ENCODE measurements around the gene LAMA4.

Gene LAMA4

GRCh38 chr6:112253841-112254816, at the start of gene LAMA4:
Gene LAMA4 (minus strand): TSS chr6:112254567. CDS start chr6:112254150, 417 bp downstream.
- DNase-seq: no peak

- no peak for DNase-seq
These were observed 47.9 kb upstream of the LAMA4 start for GRCh38 chr6:112302142-112302705.

GRCh38 chr6:112300896-112301295, 46.5 kb upstream of the LAMA4 start:
- no peak for DNase-seq

DNA sequence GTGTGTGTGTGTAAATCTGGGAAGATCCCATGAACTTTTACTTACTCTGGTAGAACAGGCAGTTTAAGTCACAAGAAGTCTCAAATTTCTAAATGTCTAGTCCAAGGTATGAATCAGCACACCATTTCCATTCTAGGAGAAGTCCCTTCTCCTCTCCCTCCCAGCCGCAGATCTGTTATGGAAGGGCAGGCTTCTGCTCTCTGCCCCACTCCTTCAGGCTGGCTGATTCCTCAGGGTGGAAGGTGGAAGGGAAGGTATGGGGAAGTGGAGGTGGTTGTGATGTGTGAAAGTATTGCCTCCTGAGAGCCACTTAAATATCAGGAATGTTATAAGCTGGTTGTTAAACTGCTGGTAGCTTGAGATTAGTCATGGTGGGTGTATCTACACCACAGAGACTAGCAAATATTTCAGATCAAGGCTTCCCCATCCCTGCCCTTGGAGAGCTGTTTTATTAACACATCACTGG, 44.5 kb upstream of the LAMA4 start:
- no peak for DNase-seq

GRCh38 chr6:112298021-112298745, 43.8 kb upstream of the LAMA4 start:
- no peak for DNase-seq

DNA sequence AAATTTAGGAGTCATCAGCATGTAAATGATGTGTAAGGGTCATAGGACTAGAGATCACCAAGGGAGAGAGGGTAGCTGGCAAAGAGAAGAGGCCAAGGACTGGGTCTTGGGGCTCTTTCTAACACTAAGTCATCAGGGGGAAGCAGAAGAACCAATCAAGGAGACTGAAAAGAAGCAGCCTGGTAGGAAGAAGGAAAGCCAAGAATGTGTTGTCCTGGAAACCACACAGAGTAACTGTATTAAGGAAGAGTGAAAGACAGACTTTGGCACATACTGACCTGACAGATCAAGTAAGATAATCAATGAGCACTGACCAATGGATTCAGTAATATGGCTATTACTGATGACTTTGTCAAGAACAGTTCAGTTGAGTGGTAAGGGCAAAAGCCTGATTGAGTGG, 42.3 kb upstream of the LAMA4 start:
- DNase-seq: no peak

GRCh38 chr6:112296122-112296521, 41.8 kb upstream of the LAMA4 start:
- no peak for DNase-seq

GRCh38 chr6:112291161-112291762, 36.9 kb upstream of the LAMA4 start:
- no peak for DNase-seq

DNA sequence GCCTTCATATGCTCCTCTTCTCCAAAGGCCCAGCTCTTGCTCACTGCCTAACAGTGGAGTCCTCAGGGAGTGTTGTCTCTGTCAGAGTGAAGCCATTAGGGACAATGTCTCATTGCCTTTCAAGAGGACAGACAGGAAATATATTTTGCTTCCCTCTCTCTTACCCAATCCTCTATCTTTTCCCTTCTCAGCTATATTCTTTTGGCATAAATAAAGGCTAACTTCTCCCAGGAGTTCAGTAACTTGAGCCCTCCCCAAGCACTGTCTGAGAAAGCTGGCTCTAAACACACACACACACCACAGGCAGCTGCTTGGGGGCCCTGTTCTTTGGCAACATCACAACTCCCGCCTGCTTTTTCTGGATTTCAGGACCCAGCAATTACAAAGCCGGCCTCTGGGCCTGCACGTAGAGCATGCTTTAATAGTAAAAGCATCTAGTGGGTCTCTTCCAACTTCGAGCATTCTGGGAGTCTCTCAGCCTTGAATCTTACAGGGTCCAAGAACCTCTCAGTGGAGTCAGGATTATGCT, 34.7 kb upstream of the LAMA4 start:
- DNase-seq: no peak

DNA sequence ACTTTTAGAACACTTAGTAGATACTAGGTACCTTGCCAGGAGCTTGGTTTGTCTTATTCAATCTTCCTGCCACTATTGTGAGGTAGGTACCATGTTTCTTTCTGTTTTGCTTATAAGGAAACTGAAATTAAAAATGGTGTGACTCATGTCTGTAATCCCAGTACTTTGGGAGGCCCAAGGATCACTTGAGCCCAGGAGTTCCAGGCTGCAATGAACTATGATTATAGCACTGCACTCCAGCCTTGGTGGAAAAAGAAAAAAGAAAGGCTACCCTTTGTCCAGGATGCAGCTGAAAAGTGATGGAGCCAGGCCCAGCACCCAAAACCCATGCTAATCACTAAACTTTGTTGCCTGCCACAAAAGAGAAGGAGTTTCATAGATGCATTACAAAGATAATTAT, 34.1 kb upstream of the LAMA4 start:
- no peak for DNase-seq

GRCh38 chr6:112287577-112288225, 33.3 kb upstream of the LAMA4 start:
- DNase-seq: no peak

DNA sequence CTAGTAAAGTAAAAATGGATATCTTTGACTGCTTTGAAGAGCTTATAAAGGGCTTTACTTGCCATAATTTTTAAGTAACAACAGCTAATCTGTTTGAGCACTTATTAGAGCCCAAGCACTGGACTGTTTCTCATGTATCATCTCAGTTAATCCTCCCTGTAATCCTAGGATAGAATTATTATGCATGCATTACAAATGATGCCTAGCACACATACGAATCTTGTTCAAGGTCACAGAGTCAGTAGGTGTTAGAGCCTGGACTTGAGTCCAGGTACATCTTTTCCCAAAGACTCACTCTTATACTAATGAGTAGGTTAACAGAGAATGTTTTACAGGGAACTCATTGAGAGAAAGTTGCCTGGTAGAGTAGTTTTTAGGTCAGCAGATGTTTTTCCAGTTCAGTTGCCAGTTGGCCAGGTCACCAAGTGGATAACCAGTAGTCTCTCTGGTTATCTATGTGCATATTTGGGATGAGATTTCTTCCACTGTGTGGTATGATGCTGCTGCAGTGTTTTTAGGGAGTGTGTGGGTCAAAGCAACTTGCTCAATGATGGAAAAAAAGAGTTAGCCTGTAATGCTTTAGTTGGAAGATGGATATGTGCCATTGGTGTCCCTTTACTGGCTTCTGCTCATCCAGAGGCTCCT, 32.3 kb upstream of the LAMA4 start:
- no peak for DNase-seq

DNA sequence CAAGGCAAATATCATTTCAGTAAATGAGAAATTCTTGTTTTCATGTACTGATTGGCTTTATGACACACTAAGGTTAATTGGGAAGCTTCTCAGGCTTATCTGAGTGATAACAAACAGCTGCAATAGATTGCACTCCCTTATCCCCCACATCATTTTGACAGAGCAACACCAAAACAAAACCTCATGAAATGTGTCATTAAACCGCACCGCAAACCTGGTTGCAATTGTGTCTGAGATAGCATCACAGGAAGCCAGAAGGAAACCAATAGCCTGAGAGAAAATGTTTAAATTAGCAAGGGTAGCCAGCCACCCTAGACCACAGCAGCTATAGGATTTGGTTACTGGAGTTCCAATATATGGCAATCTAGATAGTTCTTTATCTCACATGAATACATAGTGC, 31.6 kb upstream of the LAMA4 start:
- peak; percentile 4 for DNase-seq

DNA sequence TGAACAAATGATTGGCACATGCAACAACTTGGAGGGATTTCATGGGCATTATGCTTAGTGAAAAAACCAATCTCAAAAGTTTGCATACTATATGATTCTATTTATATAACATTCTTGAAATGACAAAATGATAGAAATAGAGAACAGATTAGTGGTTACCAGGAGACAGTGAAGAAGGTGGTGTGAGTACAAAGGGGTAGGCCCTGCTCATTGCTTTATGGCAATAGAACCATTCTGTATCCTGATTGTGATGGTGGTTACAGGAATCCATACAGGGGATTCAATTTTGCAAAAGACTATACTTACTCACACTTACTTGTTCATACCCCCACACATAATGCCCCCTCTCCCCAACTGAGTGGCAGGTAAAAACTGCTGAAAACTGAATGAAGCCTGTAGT, 30.2 kb upstream of the LAMA4 start:
- DNase-seq: no peak

DNA sequence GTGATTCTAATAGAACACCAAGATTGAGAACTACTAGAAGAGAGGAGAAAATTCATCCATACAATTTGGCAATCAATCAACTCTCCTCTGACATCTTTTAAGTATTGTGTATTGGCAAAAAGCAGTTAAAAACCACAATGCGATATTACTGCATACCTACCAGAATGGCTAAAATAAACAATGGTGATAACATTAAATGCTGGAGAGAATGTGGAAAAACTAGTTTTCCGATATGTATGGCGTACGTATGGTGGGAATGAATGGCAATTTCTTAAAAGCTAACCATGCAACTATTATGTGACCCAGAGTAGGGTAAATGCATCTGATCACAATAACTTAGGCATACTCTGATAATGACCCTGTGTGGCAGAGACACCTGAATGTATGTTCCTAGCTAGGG, 29.3 kb upstream of the LAMA4 start:
- no peak for DNase-seq

DNA sequence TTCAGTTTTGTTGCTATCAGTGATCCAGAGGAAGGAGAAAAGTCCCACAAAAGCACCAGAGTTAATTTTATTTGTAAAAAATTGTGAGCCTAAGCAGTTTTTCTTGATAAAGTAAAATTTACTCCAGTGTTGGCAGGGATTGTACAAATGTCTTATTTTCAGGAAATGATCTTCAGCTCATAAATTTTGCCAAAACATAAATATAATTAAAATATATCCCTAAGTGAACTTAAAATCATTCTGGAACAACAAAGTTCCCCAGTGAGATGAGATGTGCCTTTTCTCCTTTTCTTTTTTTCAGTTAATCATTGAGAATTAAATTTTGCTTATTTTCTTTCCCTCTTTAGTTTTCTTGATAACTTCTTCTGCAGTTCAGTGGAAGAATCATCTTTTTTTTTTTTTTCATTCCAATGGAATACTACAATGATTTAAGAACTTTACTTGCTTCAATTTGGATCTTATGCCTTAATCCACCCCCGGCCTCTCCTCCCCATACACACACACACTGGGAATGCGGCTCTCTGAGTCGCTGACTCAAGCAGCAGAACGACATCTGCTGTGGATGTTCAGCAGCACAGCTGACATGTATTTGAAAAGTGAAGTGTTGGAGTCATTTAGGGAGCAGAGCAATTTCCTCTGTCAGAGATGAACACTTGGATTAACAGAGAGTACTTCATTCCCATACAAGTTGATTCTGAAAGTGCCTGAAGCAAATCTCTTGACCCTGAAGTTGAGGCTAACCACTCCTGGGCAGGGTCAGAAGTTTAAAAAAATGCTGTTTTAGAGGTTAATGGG, 27.7 kb upstream of the LAMA4 start:
- DNase-seq: no peak

- no peak for DNase-seq
These were observed 24.9 kb upstream of the LAMA4 start for GRCh38 chr6:112279031-112279935.

GRCh38 chr6:112275365-112275764, 21.0 kb upstream of the LAMA4 start:
- no peak for DNase-seq

DNA sequence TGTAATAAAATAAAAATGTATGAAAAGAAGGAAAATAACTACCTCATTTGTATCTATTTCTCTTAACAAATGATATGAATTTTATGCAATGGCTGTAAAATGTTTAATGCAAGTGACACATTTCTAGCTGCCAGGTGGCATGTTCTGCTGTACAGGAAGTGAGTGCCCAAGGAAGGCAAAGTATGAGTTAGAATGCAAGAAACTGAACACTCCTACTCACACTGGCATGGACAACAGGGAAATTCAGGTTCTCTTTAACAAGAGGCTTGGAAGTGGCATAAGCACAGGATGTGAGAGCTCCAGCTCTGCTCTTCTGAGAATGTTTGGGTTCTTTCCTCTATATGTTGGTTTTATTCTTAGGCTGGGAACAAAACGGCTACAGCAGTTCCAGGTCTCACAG, 20.4 kb upstream of the LAMA4 start:
- DNase-seq: no peak

DNA sequence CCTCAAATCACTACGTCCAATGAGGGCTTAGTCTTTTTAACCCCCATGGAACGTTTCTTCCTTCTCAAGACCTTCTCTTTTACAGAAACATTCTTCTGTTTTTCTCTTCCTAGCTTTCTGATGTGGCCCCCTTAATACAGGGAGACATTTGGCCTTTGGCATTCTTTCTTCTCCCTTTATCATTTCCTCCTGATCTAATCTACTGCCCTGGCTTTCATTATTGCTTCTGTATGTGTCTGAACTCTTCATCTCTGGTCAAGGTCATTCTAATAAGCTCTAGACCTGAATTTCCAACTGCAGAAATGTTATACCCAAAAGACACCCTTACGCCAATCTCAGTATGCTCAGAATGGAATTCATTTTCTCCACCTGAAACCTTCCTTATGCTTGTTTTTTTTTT, 18.4 kb upstream of the LAMA4 start:
- no peak for DNase-seq
